K562 (cell line): ENCODE measurements around the gene CPZ. TPM values are rescaled to one million over a fixed set of nuclear protein-coding genes. Genes with fewer than 3 reads are reported as not detected.

ENCODE experiments used
- ATAC-seq: fragments of 200-7000 bp; cut with Tn5 transposase; 3 replicates; pipeline ENCODE4 v1.9.1; 2020; ENCODE audit warnings: moderate library complexity
- BruUV-seq: library from RNA; stranded (reverse); fragments of 400-500 nt; replicated peaks from 2 replicates; lab custom pipeline; 2021; lab: Mats Ljungman, UMichigan
- CTCF ChIA-PET: fragments of 300-600 bp; formaldehyde crosslinking; extraction: SDS; loops from one replicate; lab custom pipeline; 2021; ENCODE audit warnings: low intra/inter-chr PET ratio; lab: Yijun Ruan, JAX
- POLR2A ChIA-PET: fragments of 300-600, 350-650 bp; sonication (Branson Sonifier 250); formaldehyde crosslinking; extraction: SDS; loops from one replicate; lab custom pipeline; 2021; ENCODE audit warnings: antibody characterized with exemption, inconsistent platforms; lab: Yijun Ruan, JAX
- DNase-seq, 4 experiments: peaks; one replicate each; pipeline versions ENCODE4 v3.0.0 to v3.0.0-alpha.2; 2011 to 2018; ENCODE audit warnings: low spot score in 3 of 4, mixed read lengths in 3 of 4; ENCODE audit errors: extremely low read depth in 1 of 4
- FAIRE-seq: peaks from 2 replicates; lab custom pipeline; 2011; peaks lifted over from hg19 to GRCh38; lab: Jason Lieb, UNC
- H2AFZ ChIP-seq: 2 replicates; pipeline ENCODE4 v1.6.0; 2011; ENCODE audit warnings: low read depth, low read length, control low read depth, inconsistent platforms
- H3K27ac ChIP-seq: fragments of 200-600 bp; 3 replicates; pipeline ENCODE4 v1.8.0; 2011; ENCODE audit warnings: low read depth, mild to moderate bottlenecking, control low read depth, inconsistent platforms, low read length, moderate library complexity, mixed read lengths; ENCODE audit errors: extremely low read depth
- H3K27me3 ChIP-seq, 2 experiments: fragments of 300-600 bp in 1 of 2; 2 replicates in 1 of 2; 3 replicates in 1 of 2; pipeline versions ENCODE4 v1.6.0 to v1.8.0; 2011; ENCODE audit warnings: inconsistent platforms in 2 of 2, low read length in 2 of 2, mild to moderate bottlenecking in 1 of 2, mixed read lengths in 1 of 2, moderate library complexity in 1 of 2; ENCODE audit not compliant: control insufficient read depth in 2 of 2, insufficient read depth in 2 of 2
- H3K36me3 ChIP-seq: fragments of 300-600 bp; 3 replicates; pipeline ENCODE4 v1.8.0; 2011; ENCODE audit warnings: mild to moderate bottlenecking, low read length, inconsistent platforms; ENCODE audit not compliant: control insufficient read depth, insufficient read depth
- H3K4me1 ChIP-seq, 2 experiments: fragments of 200-600 bp in 1 of 2; replicated peaks in 1 of 2; 2 replicates in 1 of 2; 3 replicates in 1 of 2; pipeline versions ENCODE4 v1.5.1 to v1.8.0; 2011; ENCODE audit warnings: inconsistent platforms in 2 of 2, low read length in 2 of 2, mild to moderate bottlenecking in 1 of 2, mixed read lengths in 1 of 2, moderate library complexity in 1 of 2; ENCODE audit not compliant: control insufficient read depth in 2 of 2, insufficient read depth in 2 of 2
- H3K4me2 ChIP-seq: 2 replicates; pipeline ENCODE4 v1.6.1; 2011; ENCODE audit warnings: low read length, control low read depth, inconsistent platforms, mixed read lengths; ENCODE audit not compliant: insufficient read depth
- H3K4me3 ChIP-seq: fragments of 200-600 bp; sonication (generic), shearing (Covaris generic); 2 replicates; pipeline ENCODE4 v1.5.1; 2016; ENCODE audit warnings: control low read depth, inconsistent platforms
- H3K79me2 ChIP-seq: fragments of 200-600 bp; 3 replicates; pipeline ENCODE4 v1.8.0; 2011; ENCODE audit warnings: low read length, inconsistent platforms; ENCODE audit not compliant: control insufficient read depth, insufficient read depth
- H3K9ac ChIP-seq, 2 experiments: 2 replicates each; pipeline versions ENCODE4 v1.6.0 to v1.6.1; 2011; ENCODE audit warnings: low read depth in 2 of 2, low read length in 2 of 2, control low read depth in 1 of 2, inconsistent platforms in 1 of 2, mild to moderate bottlenecking in 1 of 2, mixed read lengths in 1 of 2; ENCODE audit not compliant: insufficient read depth in 1 of 2
- H3K9me1 ChIP-seq: one replicate; pipeline ENCODE4 v1.6.0; 2011; ENCODE audit warnings: inconsistent platforms, mild to moderate bottlenecking, low read length, moderate library complexity; ENCODE audit not compliant: control insufficient read depth, insufficient read depth
- H3K9me3 ChIP-seq: replicated peaks from 2 replicates; pipeline ENCODE4 v1.5.1; 2011; ENCODE audit warnings: low read depth, low read length, inconsistent platforms; ENCODE audit not compliant: control insufficient read depth, insufficient read depth
- H4K20me1 ChIP-seq: replicated peaks from 2 replicates; pipeline ENCODE4 v1.6.1; 2011; ENCODE audit warnings: low read length, inconsistent platforms, mixed read lengths; ENCODE audit not compliant: control insufficient read depth, insufficient read depth
- MAFG ChIP-seq: fragments of 450-650 bp; conservative IDR thresholded peaks from 2 replicates; pipeline ENCODE4 v1.6.1; 2016; ENCODE audit warnings: missing genetic modification characterization, missing compliant biosample characterization
- MYBL2 ChIP-seq, 2 experiments: fragments of 450-650 bp in 1 of 2; sonication (generic) in 1 of 2; formaldehyde crosslinking in 1 of 2; IDR thresholded peaks; 2 replicates each; pipeline versions ENCODE4 v1.6.1 to v1.8.1; 2017 to 2022; ENCODE audit warnings: borderline replicate concordance in 1 of 2, inconsistent platforms in 1 of 2, low read depth in 1 of 2, mild to moderate bottlenecking in 1 of 2, missing genetic modification reagents in 1 of 2, moderate library complexity in 1 of 2
- WGBS: fragments of 100-300 bp; shearing (Covaris generic); methylation state at CpG from one replicate; pipeline ENCODE4 v1.1.6; 2016; ENCODE audit warnings: low coverage, mixed read lengths; ENCODE audit not compliant: insufficient coverage; ENCODE audit errors: missing lambda C conversion rate; 5-methylcytosine and 5-hydroxymethylcytosine counted together
- in situ Hi-C: fragments of 300-500 bp; cut with MboI; formaldehyde crosslinking; loops from 4 replicates; pipeline ENCODE4 v1.15.0; 2018; ENCODE audit warnings: inconsistent platforms, mixed read lengths
- intact Hi-C: fragments of 100-400 bp; cut with micrococcal nuclease; formaldehyde crosslinking; loops from 2 replicates; pipeline ENCODE4 v1.14.2; 2022
- polyA plus RNA-seq, 8 experiments: library from polyadenylated mRNA; depleted of rRNA in 4 of 8; stranded (reverse) in 5 of 8; unstranded in 3 of 8; fragments of >200 nt; fragmentation: Nextera tagmentation in 2 of 8; fragmentation: Illumina TruSeq in 1 of 8; extraction: Ambion mirVana in 2 of 8; extraction: Trizol in 1 of 8; gene quantifications; 2 replicates each; pipeline versions ENCODE4 v1.2.1 to v1.2.3, GENCODE V29; 2011 to 2014; ENCODE audit warnings: inconsistent platforms in 1 of 8, missing spikeins in 1 of 8
- total RNA-seq, 7 experiments: library from RNA; depleted of rRNA in 6 of 7; stranded (reverse); fragments of >200 nt in 6 of 7; fragmentation: Illumina TruSeq in 2 of 7; extraction: Trizol in 2 of 7; gene quantifications; 2 replicates each; pipeline versions ENCODE4 v1.2.1 to v1.2.3, GENCODE V29; 2011 to 2021; ENCODE audit warnings: low replicate concordance in 1 of 7

CPZ gene
- total and polyA plus RNA-seq, 9 of the 15 experiments (the other 6 are each of a cell fraction or from before 2014, with no cell fraction given): 0.06 to 2.2 (median 1.2) TPM; not detected in 1

GRCh38 chr4:8666581-8666980, 74.0 kb downstream of the CPZ start:
- POLR2A ChIA-PET: no interaction called here
- CTCF ChIA-PET: no interaction called here

More at GRCh38 chr4:8666581-8666980, 74.0 kb downstream of the CPZ start:
- DNase-seq (no peak), ATAC-seq (no peak), FAIRE-seq (no peak)
- Histone ChIP-seq H3K9me3 (no peaks in the 10 kb centered on the region), H3K4me3 (no peak overlapping the region), H3K27me3 (peaks cover 2 to 24% of the 10 kb centered on the region in 2 experiments; a peak in 2 of 5 replicates), H3K4me2 (no peak overlapping the region), H3K9me1 (no peaks in the 10 kb centered on the region), H3K79me2 (no peaks in the 10 kb centered on the region), H2AFZ (no peak overlapping the region), H4K20me1 (no peaks in the 10 kb centered on the region; the same call in 1 of the 2 replicates), H3K36me3 (no peaks in the 10 kb centered on the region), H3K27ac (no peak overlapping the region), H3K9ac (no peak overlapping the region), H3K4me1 (no peaks in the 10 kb centered on the region)
- in situ Hi-C loops (no loop called here), intact Hi-C loops (no loop called here)
- WGBS: 0% methylated on average over 6 of the region's 6 CpGs
- BruUV-seq: no TSS peak
- TF ChIP-seq MAFG (tag) (no peak), MYBL2 (IDR thresholded peaks at IDR 0.05; ENCODE audit: low read depth) (no peak), MYBL2 (CRISPR knock-in tag; IDR thresholded peaks at IDR 0.05; ENCODE audit: borderline replicate concordance) (no peak)

Other genes starting within 250 kb of the CPZ start
- 4.9 and 5.1 TPM in 2 replicates for gene ACOX3, start 152.0 kb upstream of the CPZ start, total RNA-seq (2014; rRNA removed)
- 3.7 and 3.8 TPM in 2 replicates for gene ACOX3, start 152.0 kb upstream of the CPZ start, total RNA-seq (2014; rRNA removed; fragmentation: Illumina TruSeq; extraction: Trizol)
- 3.8 and 4.6 TPM in 2 replicates for gene ACOX3, start 152.0 kb upstream of the CPZ start, total RNA-seq (2015; rRNA removed; fragmentation: Illumina TruSeq; extraction: Trizol)
- 5.9 and 7.3 TPM in 2 replicates for gene ACOX3, start 152.0 kb upstream of the CPZ start, total RNA-seq (2021)
- 2.3 and 2.9 TPM in 2 replicates for gene ACOX3, start 152.0 kb upstream of the CPZ start, polyA plus RNA-seq (2011; rRNA removed)
- 4.0 and 4.4 TPM in 2 replicates for gene ACOX3, start 152.0 kb upstream of the CPZ start, polyA plus RNA-seq (2014; fragmentation: Illumina TruSeq; extraction: Trizol)
- gene ACOX3, start 152.0 kb upstream of the CPZ start, polyA plus RNA-seq (2014; fragmentation: Nextera tagmentation; extraction: Ambion mirVana): 1 to 10 TPM in 1 of 2 experiments, under 1 TPM in 1; 0.68 to 1.0 TPM
- gene ACOX3, start 152.0 kb upstream of the CPZ start, polyA plus RNA-seq (2014; rRNA removed): 3.0 and 4.9 TPM in 2 replicates
- 14.1 and 15.6 TPM in 2 replicates for gene TRMT44, start 152.0 kb upstream of the CPZ start, total RNA-seq (2014; rRNA removed)
- 8.6 and 10.0 TPM in 2 replicates for gene TRMT44, start 152.0 kb upstream of the CPZ start, total RNA-seq (2014; rRNA removed; fragmentation: Illumina TruSeq; extraction: Trizol)
- 10.2 and 10.3 TPM in 2 replicates for gene TRMT44, start 152.0 kb upstream of the CPZ start, total RNA-seq (2015; rRNA removed; fragmentation: Illumina TruSeq; extraction: Trizol)
- gene TRMT44, start 152.0 kb upstream of the CPZ start, total RNA-seq (2021): 17.3 and 18.6 TPM in 2 replicates
- gene TRMT44, start 152.0 kb upstream of the CPZ start, polyA plus RNA-seq (2011; rRNA removed): 8.9 and 9.6 TPM in 2 replicates
- gene TRMT44, start 152.0 kb upstream of the CPZ start, polyA plus RNA-seq (2014; fragmentation: Illumina TruSeq; extraction: Trizol): 7.8 and 8.7 TPM in 2 replicates
- gene TRMT44, start 152.0 kb upstream of the CPZ start, polyA plus RNA-seq (2014; fragmentation: Nextera tagmentation; extraction: Ambion mirVana): 1 to 10 TPM; 1.2 to 2.1 TPM
- gene TRMT44, start 152.0 kb upstream of the CPZ start, polyA plus RNA-seq (2014; rRNA removed): 12.5 and 13.2 TPM in 2 replicates
- gene GPR78, start 12.4 kb upstream of the CPZ start, total RNA-seq (2014; rRNA removed): 0.04 TPM in 1 of 2 replicates, not detected in the other
- not detected in 2 replicates for gene GPR78, start 12.4 kb upstream of the CPZ start, total RNA-seq (2014; rRNA removed; fragmentation: Illumina TruSeq; extraction: Trizol)
- gene GPR78, start 12.4 kb upstream of the CPZ start, total RNA-seq (2015; rRNA removed; fragmentation: Illumina TruSeq; extraction: Trizol): 0.07 TPM in 1 of 2 replicates, not detected in the other
- 0.09 and 0.16 TPM in 2 replicates for gene GPR78, start 12.4 kb upstream of the CPZ start, total RNA-seq (2021)
- gene GPR78, start 12.4 kb upstream of the CPZ start, polyA plus RNA-seq (2011; rRNA removed): 0.13 TPM in 1 of 2 replicates, not detected in the other
- gene GPR78, start 12.4 kb upstream of the CPZ start, polyA plus RNA-seq (2014; fragmentation: Illumina TruSeq; extraction: Trizol): 0.06 TPM in 1 of 2 replicates, not detected in the other
- gene GPR78, start 12.4 kb upstream of the CPZ start, polyA plus RNA-seq (2014; fragmentation: Nextera tagmentation; extraction: Ambion mirVana): not detected
- gene GPR78, start 12.4 kb upstream of the CPZ start, polyA plus RNA-seq (2014; rRNA removed): 0.04 and 0.08 TPM in 2 replicates